PC-9 (cell line): ENCODE measurements around the gene SEC31B. TPM values are rescaled to one million over a fixed set of nuclear protein-coding genes. Genes with fewer than 3 reads are reported as not detected.
A peak's percentile ranks its signal among the peaks of the same experiment; 100 is the strongest.

ENCODE experiments used
- BruUV-seq: library from RNA; stranded (reverse); fragments of 400-500 nt; replicated peaks from 2 replicates; lab custom pipeline; 2021; lab: Mats Ljungman, UMichigan
- CTCF ChIA-PET: fragments of 300-600 bp; sonication (Branson Sonifier 250); formaldehyde crosslinking; loops from one replicate; lab custom pipeline; 2022; ENCODE audit warnings: antibody characterized with exemption; lab: Charles Lee
- POLR2A ChIA-PET: fragments of 300-600 bp; sonication (Branson Sonifier 250); formaldehyde crosslinking; loops from one replicate; lab custom pipeline; 2022; ENCODE audit warnings: antibody characterized with exemption; ENCODE audit not compliant: unreplicated experiment; lab: Charles Lee
- DNase-seq, 2 experiments: peaks; one replicate each; pipeline versions ENCODE4 v3.0.0 to v3.0.0-alpha.2; 2015 to 2022; ENCODE audit warnings: mixed read lengths in 1 of 2
- H2AFZ ChIP-seq: fragments of 200-600 bp; sonication (generic); 2 replicates; pipeline ENCODE4 v1.8.1; 2017; ENCODE audit warnings: antibody characterized with exemption
- H3F3A ChIP-seq: fragments of 200-600 bp; sonication (generic); 2 replicates; pipeline ENCODE4 v1.8.1; 2017; ENCODE audit warnings: antibody characterized with exemption, mild to moderate bottlenecking, low read depth; ENCODE audit not compliant: insufficient read depth
- H3K27ac ChIP-seq: fragments of 200-600 bp; sonication (generic); 2 replicates; pipeline ENCODE4 v1.6.1; 2016; ENCODE audit warnings: mixed run types
- H3K27me3 ChIP-seq: fragments of 200-600 bp; sonication (generic); 2 replicates; pipeline ENCODE4 v1.6.1; 2016; ENCODE audit warnings: low read depth, mixed run types; ENCODE audit not compliant: insufficient read depth
- H3K36me3 ChIP-seq: fragments of 200-600 bp; sonication (generic); 2 replicates; pipeline ENCODE4 v1.6.1; 2016; ENCODE audit warnings: low read depth, mixed run types
- H3K4me1 ChIP-seq: fragments of 200-600 bp; sonication (generic); replicated peaks from 2 replicates; pipeline ENCODE4 v1.6.1; 2016; ENCODE audit warnings: mixed run types; ENCODE audit not compliant: insufficient read depth
- H3K4me2 ChIP-seq: fragments of 200-600 bp; sonication (generic); 2 replicates; pipeline ENCODE4 v1.6.1; 2017; ENCODE audit warnings: mixed run types
- H3K4me3 ChIP-seq: fragments of 200-600 bp; sonication (generic); 2 replicates; pipeline ENCODE4 v1.6.1; 2016; ENCODE audit warnings: mixed run types
- H3K79me2 ChIP-seq: fragments of 200-600 bp; sonication (generic); 2 replicates; pipeline ENCODE4 v1.6.1; 2017; ENCODE audit warnings: low read depth, mixed run types
- H3K9me2 ChIP-seq: fragments of 200-600 bp; sonication (generic); 2 replicates; pipeline ENCODE4 v1.8.1; 2017; ENCODE audit warnings: mild to moderate bottlenecking; ENCODE audit not compliant: insufficient read depth
- H3K9me3 ChIP-seq: fragments of 200-600 bp; sonication (generic); 2 replicates; pipeline ENCODE4 v1.8.1; 2016; ENCODE audit warnings: low read depth; ENCODE audit not compliant: insufficient read depth
- H4K20me1 ChIP-seq: fragments of 200-600 bp; sonication (generic); 2 replicates; pipeline ENCODE4 v1.8.1; 2017; ENCODE audit not compliant: insufficient read depth
- EZH2 ChIP-seq: fragments of 200-600 bp; sonication (generic); IDR thresholded peaks from 2 replicates; pipeline ENCODE4 v1.8.0; 2017; ENCODE audit warnings: antibody characterized with exemption, low read depth
- intact Hi-C: fragments of 100-400 bp; cut with micrococcal nuclease; formaldehyde crosslinking; loops from one replicate; pipeline ENCODE4 v1.10.0; 2022; ENCODE audit not compliant: unreplicated experiment
- total RNA-seq: library from RNA; stranded (reverse); gene quantifications from 2 replicates; pipeline ENCODE4 v1.2.3, GENCODE V29; 2021
- TF ChIP-seq, protein P1 (sequence below): fragments of 200-600 bp; sonication (generic); conservative IDR thresholded peaks from 2 replicates; pipeline ENCODE4 v1.6.1; 2017; ENCODE audit warnings: mixed run types, antibody characterized with exemption, mild to moderate bottlenecking, moderate library complexity

Gene SEC31B
- total RNA-seq, 1 experiment from 2014 or later, result 7.4 TPM

DNA sequence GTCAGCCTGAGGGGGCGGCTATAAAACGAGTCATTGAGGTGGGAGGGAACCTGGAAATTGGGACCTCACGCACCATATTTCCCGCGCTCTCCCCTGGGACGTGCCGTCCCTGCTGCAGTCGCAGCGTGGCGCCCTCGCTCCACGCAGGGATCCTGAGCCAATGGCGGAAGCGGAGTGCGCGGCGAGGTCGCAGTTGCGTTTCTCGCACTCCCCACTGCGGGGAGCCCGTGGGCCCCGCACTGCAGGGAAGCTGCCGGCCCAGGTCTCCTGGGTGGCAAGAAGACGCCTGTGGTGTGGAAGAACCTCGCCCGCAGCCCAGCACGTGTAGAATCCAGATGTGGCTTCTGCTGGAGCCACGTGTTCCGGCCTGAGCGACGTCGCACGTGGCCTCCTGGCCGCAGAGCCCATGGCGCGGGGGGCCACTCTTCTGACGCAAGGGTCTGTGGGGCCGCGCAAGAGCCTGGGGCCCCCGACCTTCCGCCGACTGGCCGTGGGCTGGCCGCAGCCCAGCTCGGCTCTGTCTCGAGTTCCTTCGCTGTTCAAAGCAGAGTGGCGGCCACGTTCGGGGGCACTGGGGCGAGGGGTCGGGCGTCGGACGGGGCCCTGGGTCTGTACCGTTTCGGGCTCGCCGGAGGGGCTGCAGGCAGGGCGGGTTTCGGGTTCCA lies 42.5 kb upstream of the SEC31B start:
- H4K20me1 ChIP-seq, result no peaks in the 10 kb centered on the region
- TF ChIP-seq, protein P1, sequence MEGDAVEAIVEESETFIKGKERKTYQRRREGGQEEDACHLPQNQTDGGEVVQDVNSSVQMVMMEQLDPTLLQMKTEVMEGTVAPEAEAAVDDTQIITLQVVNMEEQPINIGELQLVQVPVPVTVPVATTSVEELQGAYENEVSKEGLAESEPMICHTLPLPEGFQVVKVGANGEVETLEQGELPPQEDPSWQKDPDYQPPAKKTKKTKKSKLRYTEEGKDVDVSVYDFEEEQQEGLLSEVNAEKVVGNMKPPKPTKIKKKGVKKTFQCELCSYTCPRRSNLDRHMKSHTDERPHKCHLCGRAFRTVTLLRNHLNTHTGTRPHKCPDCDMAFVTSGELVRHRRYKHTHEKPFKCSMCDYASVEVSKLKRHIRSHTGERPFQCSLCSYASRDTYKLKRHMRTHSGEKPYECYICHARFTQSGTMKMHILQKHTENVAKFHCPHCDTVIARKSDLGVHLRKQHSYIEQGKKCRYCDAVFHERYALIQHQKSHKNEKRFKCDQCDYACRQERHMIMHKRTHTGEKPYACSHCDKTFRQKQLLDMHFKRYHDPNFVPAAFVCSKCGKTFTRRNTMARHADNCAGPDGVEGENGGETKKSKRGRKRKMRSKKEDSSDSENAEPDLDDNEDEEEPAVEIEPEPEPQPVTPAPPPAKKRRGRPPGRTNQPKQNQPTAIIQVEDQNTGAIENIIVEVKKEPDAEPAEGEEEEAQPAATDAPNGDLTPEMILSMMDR, result peak; percentile 64
- TF ChIP-seq EZH2, result no peak
- POLR2A ChIA-PET, result no interaction called here
- H2AFZ ChIP-seq, result no peak overlapping the region
- H3K4me1 ChIP-seq, result no peaks in the 10 kb centered on the region
- no peaks in the 10 kb centered on the region for H3K9me3 ChIP-seq
- intact Hi-C loops, result loop anchor here (1.0 to 5.0 kb wide), 3 partner anchors 180 to 450 kb away; no protein-coding TSS in a partner anchor
- no peaks in the 10 kb centered on the region for H3F3A ChIP-seq
- CTCF ChIA-PET, result interaction anchor here (0.6 to 1.0 kb wide), 2 partner anchors 310 to 317 kb away, joined by 4 to 5 read pairs; no protein-coding TSS in a partner anchor
- H3K27ac ChIP-seq, result no peak overlapping the region
- no peak overlapping the region for H3K4me2 ChIP-seq
- no peak overlapping the region for H3K4me3 ChIP-seq
- H3K79me2 ChIP-seq, result no peaks in the 10 kb centered on the region
- H3K36me3 ChIP-seq, result no peaks in the 10 kb centered on the region
- BruUV-seq, result no TSS peak
- peaks cover 16% of the 10 kb centered on the region; the same call in 1 of the 2 replicates for H3K27me3 ChIP-seq
- H3K9me2 ChIP-seq, result no peaks in the 10 kb centered on the region
- peak in 1 of 2 experiments; percentile 63 for DNase-seq

GRCh38 chr10:100561005-100561404 lies 41.3 kb upstream of the SEC31B start:
- H3K36me3 ChIP-seq, result no peaks in the 10 kb centered on the region
- H3F3A ChIP-seq, result no peaks in the 10 kb centered on the region
- no peak for TF ChIP-seq EZH2
- TF ChIP-seq, protein P1, result no peak
- no peak overlapping the region for H3K4me2 ChIP-seq
- no peak for DNase-seq
- ChIA-PET POLR2A (no interaction called here), CTCF (no interaction called here)
- H2AFZ ChIP-seq, result no peak overlapping the region
- H3K4me3 ChIP-seq, result no peak overlapping the region
- H3K27me3 ChIP-seq, result peaks cover 10% of the 10 kb centered on the region; the same call in 1 of the 2 replicates
- no peaks in the 10 kb centered on the region for H4K20me1 ChIP-seq
- no peaks in the 10 kb centered on the region for H3K4me1 ChIP-seq
- no peak overlapping the region for H3K27ac ChIP-seq
- intact Hi-C loops, result loop anchor here (5.0 kb wide), 2 partner anchors 181 to 451 kb away; no protein-coding TSS in a partner anchor
- H3K9me2 ChIP-seq, result no peaks in the 10 kb centered on the region
- H3K9me3 ChIP-seq, result no peaks in the 10 kb centered on the region
- H3K79me2 ChIP-seq, result no peaks in the 10 kb centered on the region
- no TSS peak for BruUV-seq

- no TSS peak for BruUV-seq
- CTCF ChIA-PET, result no interaction called here
Measured at GRCh38 chr10:100560248-100560647, 40.6 kb upstream of the SEC31B start.

More at GRCh38 chr10:100560248-100560647, 40.6 kb upstream of the SEC31B start:
- H3K36me3 ChIP-seq, result no peaks in the 10 kb centered on the region
- H3K4me1 ChIP-seq, result no peaks in the 10 kb centered on the region
- no peak overlapping the region for H2AFZ ChIP-seq
- no peak for DNase-seq
- H3K4me2 ChIP-seq, result no peak overlapping the region
- peaks cover 8% of the 10 kb centered on the region; the same call in 1 of the 2 replicates for H3K27me3 ChIP-seq
- intact Hi-C loops, result loop anchor here (5.0 kb wide), 2 partner anchors 182 to 452 kb away; no protein-coding TSS in a partner anchor
- H3K27ac ChIP-seq, result no peak overlapping the region
- H4K20me1 ChIP-seq, result no peaks in the 10 kb centered on the region
- H3F3A ChIP-seq, result no peaks in the 10 kb centered on the region
- no peaks in the 10 kb centered on the region for H3K9me3 ChIP-seq
- H3K79me2 ChIP-seq, result no peaks in the 10 kb centered on the region
- TF ChIP-seq, protein P1, result no peak
- no peak for TF ChIP-seq EZH2
- POLR2A ChIA-PET, result no interaction called here
- H3K4me3 ChIP-seq, result no peak overlapping the region
- no peaks in the 10 kb centered on the region for H3K9me2 ChIP-seq
